Daoy (cell line): ENCODE results near the gene TUBAL3. TPM values are rescaled to one million over a fixed set of nuclear protein-coding genes. Genes with fewer than 3 reads are reported as not detected.
"Not testable (repeated sequence)": the region's sequence is repeated elsewhere in the genome, so short reads cannot be mapped to it uniquely, and the experiment has no call there.

ENCODE experiments used
- DNase-seq: peaks from one replicate; pipeline ENCODE4 v3.0.0-alpha.2; 2015; ENCODE audit warnings: low read depth
- total RNA-seq: library from RNA; depleted of rRNA; stranded (reverse); fragments of >200 nt; shearing (Covaris generic); gene quantifications from 2 replicates; pipeline ENCODE4 v1.2.3, GENCODE V29; 2014

The TUBAL3 gene
- total RNA-seq, 1 experiment from 2014 or later: 0.23 TPM

DNA sequence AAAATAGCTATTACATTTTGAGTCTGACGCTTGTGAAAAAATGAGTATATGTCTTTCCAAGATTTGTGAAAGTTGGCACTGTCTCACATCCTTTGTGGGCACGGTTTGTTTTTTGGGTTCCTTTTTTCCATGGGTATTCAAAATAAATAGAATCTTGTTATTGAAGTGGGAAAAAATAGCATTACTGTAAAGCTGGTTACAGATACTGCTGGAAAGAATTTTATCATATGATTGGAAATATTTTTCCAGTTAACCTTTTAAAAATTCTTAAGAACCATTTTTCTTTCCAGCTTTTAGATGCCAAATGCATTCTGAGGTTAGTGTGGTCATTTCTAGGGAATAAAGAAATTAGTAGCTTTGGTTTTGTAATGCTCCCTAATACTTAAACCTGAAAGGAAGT, 19.1 kb upstream of the TUBAL3 start:
- DNase-seq: no peak

DNA sequence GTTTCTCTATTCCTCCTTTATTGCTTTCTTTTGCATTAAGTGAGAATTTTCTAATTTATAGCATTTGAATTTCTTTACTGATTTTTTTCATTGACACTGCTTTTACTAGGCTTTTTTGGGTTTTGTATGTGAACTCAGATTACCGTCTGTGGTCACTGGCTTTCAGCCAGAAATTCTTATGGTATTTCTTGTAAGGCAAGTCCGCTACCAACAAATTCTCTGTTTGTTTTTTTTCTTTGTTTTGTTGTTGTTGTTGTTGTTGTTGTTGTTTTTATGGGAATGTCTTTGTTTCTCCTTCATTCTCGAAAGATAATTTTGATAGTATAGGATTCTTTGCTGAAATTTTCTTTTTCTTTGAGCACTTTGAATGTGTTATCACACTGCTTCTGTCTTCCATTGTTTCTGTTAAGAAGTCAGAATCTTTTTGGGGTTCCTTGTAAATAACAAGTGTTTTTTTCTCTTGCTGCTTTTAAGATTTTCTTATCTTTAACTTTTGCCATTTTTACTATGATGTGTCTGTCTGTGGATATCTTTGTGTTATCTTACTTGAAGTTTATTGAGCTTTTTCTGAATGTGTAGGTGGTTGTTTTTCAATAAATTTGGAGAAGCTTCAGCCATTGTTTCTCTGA, 15.0 kb upstream of the TUBAL3 start:
- DNase-seq: no peak

DNA sequence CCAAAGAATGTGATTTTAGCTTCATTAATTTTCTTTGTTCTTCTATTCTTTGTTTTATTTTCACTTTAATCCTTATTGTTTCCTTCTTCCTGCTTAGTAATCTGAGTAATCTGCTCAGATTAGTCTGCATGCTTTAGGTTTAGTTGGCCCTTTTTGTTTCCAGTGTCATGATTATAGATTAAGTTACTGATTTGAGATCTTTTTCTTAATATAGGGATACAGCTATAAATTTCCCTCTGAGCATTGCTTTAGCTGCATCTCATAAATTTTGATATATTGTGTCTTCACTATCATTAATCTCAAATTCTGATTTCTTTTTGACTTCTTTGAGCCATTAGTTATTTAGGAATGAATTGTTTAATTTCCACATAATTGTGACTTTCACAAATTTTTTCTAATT, 14.0 kb upstream of the TUBAL3 start:
- DNase-seq: no peak

DNA sequence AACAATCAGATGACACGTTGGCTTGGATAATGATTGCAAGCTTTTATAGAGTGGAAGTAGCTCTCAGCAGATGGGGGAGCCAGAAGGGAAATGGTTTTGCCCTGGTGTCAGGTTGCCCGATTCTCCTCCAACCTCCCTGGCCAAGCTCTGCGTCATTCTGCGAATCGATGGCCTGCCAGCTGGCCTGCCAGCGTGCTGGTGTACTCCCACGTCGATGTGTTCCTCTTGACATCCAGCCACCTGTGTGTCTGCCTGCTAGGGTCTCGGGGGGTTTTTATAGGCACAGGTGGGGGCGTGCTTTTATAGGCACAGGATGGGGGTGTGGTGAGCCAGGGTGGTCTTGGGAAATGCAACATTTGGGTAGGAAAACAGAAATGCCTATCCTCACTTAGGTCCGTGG, 12.4 kb upstream of the TUBAL3 start:
- DNase-seq: no peak

GRCh38 chr10:5413012-5413938, 8.6 kb upstream of the TUBAL3 start:
- DNase-seq: peak; percentile 53

GRCh38 chr10:5412277-5412941, 7.8 kb upstream of the TUBAL3 start, which contains the start of gene NET1:
Gene NET1, plus strand, starts transcription at chr10:5412557. Its CDS starts 136 bp downstream, at chr10:5412693.
- DNase-seq: peak; percentile 89

- no peak for DNase-seq
Observed at GRCh38 chr10:5411941-5412276, 7.3 kb upstream of the TUBAL3 start.

DNA sequence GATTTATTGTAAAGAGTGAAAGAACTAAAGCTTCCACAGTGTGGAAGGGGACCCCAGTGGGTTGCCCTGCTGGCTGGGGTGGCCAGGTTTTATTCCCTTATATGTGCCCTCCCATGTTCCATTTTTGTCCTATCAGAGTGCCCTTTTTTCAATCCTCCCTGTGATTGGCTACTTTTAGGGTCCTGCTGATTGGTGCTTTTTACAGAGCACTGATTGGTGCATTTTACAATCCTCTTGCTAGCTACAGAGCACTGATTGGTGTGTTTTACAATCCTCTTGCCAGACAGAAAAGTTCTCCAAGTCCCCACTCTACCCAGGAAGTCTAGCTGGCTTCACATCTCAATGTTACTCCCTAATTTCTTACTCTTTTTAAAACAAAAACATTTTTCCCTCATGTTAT, 6.2 kb upstream of the TUBAL3 start:
- DNase-seq: not testable (repeated sequence)

DNA sequence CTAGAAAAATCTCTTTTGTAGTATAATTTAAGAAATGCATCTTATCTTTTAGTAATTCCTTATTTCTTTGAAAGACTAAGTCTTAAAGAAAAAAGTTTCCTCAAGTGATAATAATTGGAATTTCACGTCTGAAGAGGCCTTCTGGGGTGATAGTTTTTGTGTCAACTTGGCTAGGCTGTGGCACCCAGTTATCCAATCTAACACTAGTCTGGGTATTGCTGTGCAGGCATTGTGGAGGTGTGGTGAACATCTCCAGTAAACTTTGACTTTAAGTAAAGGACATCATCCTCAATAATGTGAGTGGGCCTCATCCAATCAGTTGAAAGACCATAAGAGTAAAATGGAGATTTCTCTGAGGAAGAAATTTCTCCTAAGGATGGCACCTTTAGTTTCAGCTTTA, 2.3 kb upstream of the TUBAL3 start:
- no peak for DNase-seq

GRCh38 chr10:5402798-5403197, 1.8 kb downstream of the TUBAL3 start:
- no peak for DNase-seq

GRCh38 chr10:5400468-5401240, 4.0 kb downstream of the TUBAL3 start:
- no peak for DNase-seq

GRCh38 chr10:5399332-5399731, 5.3 kb downstream of the TUBAL3 start:
- DNase-seq: no peak

DNA sequence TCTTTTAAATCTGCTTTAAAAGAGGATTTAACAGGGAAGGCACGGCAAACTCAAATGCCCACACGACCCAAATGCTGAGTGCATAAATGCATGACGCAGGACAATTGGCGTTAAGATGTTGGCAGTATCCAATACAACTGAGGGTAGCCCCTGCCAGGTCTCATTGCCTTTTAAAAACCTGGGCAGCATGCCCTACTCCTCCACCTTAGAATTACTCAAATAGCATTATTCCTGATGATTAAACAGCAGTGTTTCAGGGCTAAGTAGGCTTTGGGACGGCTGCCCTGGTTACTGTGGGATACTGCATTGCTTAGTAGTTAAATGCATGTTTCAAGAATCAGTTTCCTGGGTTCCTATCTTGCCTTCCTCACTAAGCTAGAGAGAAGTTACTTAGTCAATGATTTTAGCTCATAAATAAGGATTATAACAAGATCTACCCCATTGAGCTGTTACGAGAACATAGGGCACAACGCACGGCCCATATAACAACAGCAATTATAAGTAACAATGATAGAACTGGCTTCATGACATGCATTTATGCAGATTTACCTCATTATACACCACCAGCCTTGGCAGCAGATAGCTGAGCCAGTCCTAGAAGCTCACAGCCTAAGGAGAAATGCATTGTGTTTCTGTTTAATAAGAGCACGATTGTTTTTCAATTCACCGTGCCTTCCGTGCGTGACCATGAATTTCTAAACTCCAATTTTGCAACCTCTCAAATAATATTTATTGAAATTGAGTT, 7.9 kb downstream of the TUBAL3 start:
- no peak for DNase-seq

- no peak for DNase-seq
Observed at GRCh38 chr10:5395168-5395567, 9.5 kb downstream of the TUBAL3 start.

DNA sequence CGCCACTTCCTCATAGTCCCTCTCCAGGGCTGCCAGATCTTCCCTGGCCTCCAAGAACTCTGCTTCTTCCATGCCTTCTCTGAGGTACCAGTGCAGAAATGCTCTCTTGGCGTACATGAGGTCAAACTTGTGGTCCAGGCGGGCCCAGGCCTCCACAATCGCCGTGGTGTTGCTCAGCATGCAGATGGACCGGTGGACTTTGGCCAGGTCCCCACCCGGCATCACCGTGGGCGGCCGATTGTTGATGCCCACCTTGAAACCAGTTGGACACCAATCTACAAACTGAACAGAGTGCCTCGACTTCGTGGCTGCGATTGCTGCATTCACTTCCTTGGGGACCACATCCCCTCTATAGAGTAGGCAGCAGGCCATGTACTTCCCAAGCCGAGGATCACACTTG, 11.1 kb downstream of the TUBAL3 start:
- no peak for DNase-seq

DNA sequence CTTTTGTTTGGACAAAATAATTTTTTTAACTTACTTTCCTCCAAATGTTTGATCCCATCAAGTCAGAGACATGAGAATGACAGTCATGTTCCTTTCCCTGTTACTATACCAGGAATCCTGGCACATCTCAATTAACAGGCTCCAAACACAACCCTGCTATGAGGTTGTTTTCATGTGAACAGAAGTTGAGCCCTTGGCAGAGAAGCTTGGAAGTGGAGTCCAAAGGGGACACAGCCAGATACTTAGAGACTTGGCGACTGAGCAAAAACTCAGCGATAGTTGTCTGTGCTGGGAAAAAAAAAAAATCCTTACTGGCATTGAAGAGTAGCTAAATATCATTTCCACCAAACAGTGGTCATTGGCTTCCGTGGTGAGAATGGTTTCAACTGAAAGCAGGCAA, 12.8 kb downstream of the TUBAL3 start:
- no peak for DNase-seq

DNA sequence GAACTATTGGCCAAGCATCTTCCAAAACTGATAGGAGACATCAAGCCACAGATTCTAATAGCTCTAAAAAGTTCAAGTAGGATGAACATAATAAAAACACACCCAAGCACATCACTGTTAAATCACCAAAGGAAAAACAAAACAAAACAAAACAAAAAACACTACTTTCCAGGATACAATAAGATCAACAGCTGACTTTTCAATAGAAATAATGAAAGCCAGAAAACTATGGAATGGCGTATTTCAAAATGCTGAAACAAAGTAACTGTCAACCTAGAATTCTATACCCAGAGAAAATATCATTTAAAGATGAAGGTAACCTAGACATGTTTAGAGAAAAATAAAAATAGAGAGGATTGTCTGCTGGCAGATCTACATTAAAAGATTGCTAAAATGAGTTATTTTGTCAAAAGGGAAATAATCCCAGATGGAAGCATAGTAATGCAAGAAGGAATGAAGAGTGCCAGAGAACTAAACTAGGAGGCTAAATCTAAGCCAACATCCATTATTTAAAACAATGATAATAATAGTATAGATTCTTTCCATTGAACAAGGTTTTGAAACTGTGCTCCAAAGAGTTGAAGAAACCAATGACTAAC, 13.9 kb downstream of the TUBAL3 start:
- no peak for DNase-seq

- no peak for DNase-seq
Observed at GRCh38 chr10:5387169-5387568, 17.5 kb downstream of the TUBAL3 start.

GRCh38 chr10:5385224-5385623, 19.4 kb downstream of the TUBAL3 start:
- DNase-seq: no peak

DNA sequence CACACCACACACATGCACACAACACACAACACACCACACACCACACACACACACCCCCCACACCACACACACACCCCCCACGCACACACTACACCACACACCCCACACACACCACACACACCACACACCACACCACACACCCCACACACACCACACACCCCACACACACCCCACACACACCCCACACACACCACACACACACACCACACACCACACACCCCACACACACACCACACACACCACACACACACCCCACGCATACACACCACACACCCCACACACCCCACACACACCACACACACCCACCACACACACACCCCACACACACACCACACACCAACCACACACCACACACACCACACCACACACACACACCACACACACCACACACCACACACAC, 23.4 kb downstream of the TUBAL3 start:
- DNase-seq: no peak

- DNase-seq: not testable (repeated sequence)
Observed at GRCh38 chr10:5380395-5380794, 24.2 kb downstream of the TUBAL3 start.
